DND-41 (cell line): Measurements from ENCODE around the gene FEM1B.

Experiments
- ATAC-seq: fragments of 200-7000 bp; cut with Tn5 transposase; 3 replicates; pipeline ENCODE4 v1.9.1; 2021; ENCODE audit warnings: low read depth; ENCODE audit not compliant: insufficient read depth
- DNase-seq: peaks from one replicate; pipeline ENCODE4 v3.0.0-alpha.2; 2020
- H2AFZ ChIP-seq: 2 replicates; pipeline ENCODE4 v1.6.0; 2012; ENCODE audit warnings: low read depth, low read length
- H3K27ac ChIP-seq: 2 replicates; pipeline ENCODE4 v1.5.1; 2012; ENCODE audit warnings: low read length, inconsistent platforms
- H3K27me3 ChIP-seq: fragments of 200-600 bp; sonication (generic); 2 replicates; pipeline ENCODE4 v1.6.0; 2012; ENCODE audit warnings: low read length, mild to moderate bottlenecking, inconsistent platforms; ENCODE audit not compliant: insufficient read depth, poor library complexity
- H3K36me3 ChIP-seq: 2 replicates; pipeline ENCODE4 v1.5.1; 2012; ENCODE audit warnings: low read length, inconsistent platforms; ENCODE audit not compliant: insufficient read depth
- H3K4me1 ChIP-seq: 2 replicates; pipeline ENCODE4 v1.5.1; 2012; ENCODE audit warnings: mild to moderate bottlenecking, low read length; ENCODE audit not compliant: insufficient read depth
- H3K4me2 ChIP-seq: 2 replicates; pipeline ENCODE4 v1.6.0; 2012; ENCODE audit warnings: mild to moderate bottlenecking, moderate library complexity, low read length, inconsistent platforms; ENCODE audit not compliant: insufficient read depth
- H3K4me3 ChIP-seq, 2 experiments: fragments of 200-600 bp in 1 of 2; shearing (Covaris generic) in 1 of 2; 2 replicates each; pipeline ENCODE4 v1.5.1; 2012 to 2016; ENCODE audit warnings: inconsistent platforms in 2 of 2, low read length in 2 of 2, mild to moderate bottlenecking in 2 of 2, low read depth in 1 of 2, moderate library complexity in 1 of 2
- H3K79me2 ChIP-seq: 2 replicates; pipeline ENCODE4 v1.6.0; 2012; ENCODE audit warnings: low read length, inconsistent platforms; ENCODE audit not compliant: insufficient read depth
- H3K9ac ChIP-seq: 2 replicates; pipeline ENCODE4 v1.6.0; 2012; ENCODE audit warnings: low read depth, mild to moderate bottlenecking, inconsistent platforms, low read length, moderate library complexity
- H3K9me3 ChIP-seq: 2 replicates; pipeline ENCODE4 v1.5.1; 2012; ENCODE audit warnings: low read length, moderate library complexity, mild to moderate bottlenecking, inconsistent platforms; ENCODE audit not compliant: insufficient read depth, severe bottlenecking
- H4K20me1 ChIP-seq: 2 replicates; pipeline ENCODE4 v1.6.0; 2012; ENCODE audit warnings: low read length; ENCODE audit not compliant: insufficient read depth
- CTCF ChIP-seq: IDR thresholded peaks from 2 replicates; pipeline ENCODE4 v1.5.1; 2012; ENCODE audit warnings: borderline replicate concordance, low read length, moderate library complexity, mild to moderate bottlenecking; ENCODE audit not compliant: poor library complexity, severe bottlenecking; ENCODE audit errors: extremely low read depth
- EZH2 ChIP-seq: IDR thresholded peaks from 3 replicates; pipeline ENCODE4 v1.6.1; 2012; ENCODE audit warnings: borderline replicate concordance, low read depth, mild to moderate bottlenecking, moderate library complexity, low read length, inconsistent platforms; ENCODE audit not compliant: severe bottlenecking

FEM1B gene

GRCh38 chr15:68256675-68257450 lies 20.7 kb upstream of the FEM1B start:
- no peak for ATAC-seq
- no peak overlapping the region for H3K27ac ChIP-seq
- H3K79me2 ChIP-seq: no peaks in the 10 kb centered on the region
- no peaks in the 10 kb centered on the region for H3K36me3 ChIP-seq
- DNase-seq: no peak
- no peaks in the 10 kb centered on the region for H4K20me1 ChIP-seq
- no peaks in the 10 kb centered on the region for H3K27me3 ChIP-seq
- H3K4me2 ChIP-seq: no peak overlapping the region
- TF ChIP-seq CTCF: no peak
- TF ChIP-seq EZH2: no peak
- no peak overlapping the region for H3K4me3 ChIP-seq
- no peak overlapping the region for H2AFZ ChIP-seq
- no peaks in the 10 kb centered on the region for H3K4me1 ChIP-seq
- H3K9me3 ChIP-seq: no peaks in the 10 kb centered on the region
- no peak overlapping the region for H3K9ac ChIP-seq

GRCh38 chr15:68258692-68259091 lies 18.9 kb upstream of the FEM1B start:
- Histone ChIP-seq H4K20me1 (no peaks in the 10 kb centered on the region), H3K4me3 (no peak overlapping the region), H3K9me3 (no peaks in the 10 kb centered on the region), H3K4me1 (no peaks in the 10 kb centered on the region), H3K27me3 (no peaks in the 10 kb centered on the region), H3K9ac (no peak overlapping the region), H3K4me2 (no peak overlapping the region), H3K79me2 (no peaks in the 10 kb centered on the region), H3K27ac (no peak overlapping the region), H3K36me3 (no peaks in the 10 kb centered on the region), H2AFZ (no peak overlapping the region)
- no peak for ATAC-seq
- TF ChIP-seq CTCF (no peak), EZH2 (no peak)
- no peak for DNase-seq

GRCh38 chr15:68259883-68260282 lies 17.7 kb upstream of the FEM1B start:
- no peak overlapping the region for H3K9ac ChIP-seq
- H3K4me2 ChIP-seq: no peak overlapping the region
- no peaks in the 10 kb centered on the region for H3K4me1 ChIP-seq
- TF ChIP-seq CTCF: no peak
- no peak for TF ChIP-seq EZH2
- H3K4me3 ChIP-seq: no peak overlapping the region
- ATAC-seq (no peak), DNase-seq (no peak)
- H3K27me3 ChIP-seq: peaks cover 8% of the 10 kb centered on the region
- no peaks in the 10 kb centered on the region for H3K9me3 ChIP-seq
- H2AFZ ChIP-seq: no peak overlapping the region
- H4K20me1 ChIP-seq: no peaks in the 10 kb centered on the region
- no peak overlapping the region for H3K27ac ChIP-seq
- no peaks in the 10 kb centered on the region for H3K36me3 ChIP-seq
- no peaks in the 10 kb centered on the region for H3K79me2 ChIP-seq

- Histone ChIP-seq H3K27me3 (peaks cover 8% of the 10 kb centered on the region), H3K4me1 (no peaks in the 10 kb centered on the region), H3K4me3 (no peak overlapping the region), H3K79me2 (no peaks in the 10 kb centered on the region), H3K9ac (no peak overlapping the region), H3K9me3 (no peaks in the 10 kb centered on the region), H3K27ac (no peak overlapping the region), H4K20me1 (no peaks in the 10 kb centered on the region), H3K4me2 (no peak overlapping the region), H2AFZ (no peak overlapping the region), H3K36me3 (no peaks in the 10 kb centered on the region)
- ATAC-seq (no peak), DNase-seq (no peak)
- TF ChIP-seq CTCF (no peak), EZH2 (no peak)
Measured at GRCh38 chr15:68261241-68261640, 16.3 kb upstream of the FEM1B start.
